Femur (tissue), 1 donor: ENCODE data around the gene PNPLA7.

Source experiments
- DNase-seq: peaks from one replicate; pipeline ENCODE4 v3.0.0-alpha.2; 2017

The PNPLA7 gene

DNA sequence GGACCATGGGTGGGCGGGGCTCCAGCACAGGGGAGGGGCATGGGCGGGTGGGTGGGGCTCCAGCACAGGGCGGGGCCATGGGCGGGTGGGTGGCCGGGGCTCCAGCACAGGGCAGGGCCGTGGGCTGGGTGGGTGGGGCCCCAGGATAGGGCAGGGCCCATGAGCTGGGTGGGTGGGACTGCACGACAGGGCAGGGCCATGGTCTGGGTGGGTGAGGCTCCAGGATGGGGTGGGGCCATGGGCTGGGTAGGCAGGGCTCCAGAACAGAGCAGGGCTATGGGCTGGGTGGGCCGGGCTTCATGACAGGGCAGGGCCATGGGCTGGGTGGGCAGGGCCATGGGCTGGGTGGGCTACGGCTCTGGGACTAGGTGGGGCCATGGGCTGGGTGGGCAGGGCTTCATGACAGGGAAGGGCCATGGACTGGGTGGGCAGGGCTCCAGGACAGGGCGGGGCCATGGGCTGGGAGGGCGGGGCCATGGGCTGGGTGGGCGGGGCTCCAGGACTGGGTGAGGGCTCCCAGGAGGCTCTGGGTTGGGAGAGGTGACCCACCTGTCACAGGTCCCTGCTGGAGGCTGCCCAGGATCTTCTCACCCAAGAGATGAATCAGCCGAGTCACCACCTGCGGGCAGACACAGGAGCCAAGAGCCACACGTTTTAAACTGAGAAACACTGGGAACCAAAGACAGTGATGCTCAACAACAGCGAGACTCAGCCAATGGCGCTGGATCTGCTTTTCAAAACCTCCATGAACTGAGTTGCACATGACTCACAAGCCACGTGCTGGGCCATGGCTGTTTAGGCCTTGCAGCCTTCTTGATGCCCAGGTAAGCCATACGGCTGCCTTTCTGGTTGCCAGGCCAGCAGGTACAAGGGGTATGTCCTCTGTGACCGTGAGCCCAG is 57.5 kb downstream of the PNPLA7 start:
- DNase-seq: no peak

DNA sequence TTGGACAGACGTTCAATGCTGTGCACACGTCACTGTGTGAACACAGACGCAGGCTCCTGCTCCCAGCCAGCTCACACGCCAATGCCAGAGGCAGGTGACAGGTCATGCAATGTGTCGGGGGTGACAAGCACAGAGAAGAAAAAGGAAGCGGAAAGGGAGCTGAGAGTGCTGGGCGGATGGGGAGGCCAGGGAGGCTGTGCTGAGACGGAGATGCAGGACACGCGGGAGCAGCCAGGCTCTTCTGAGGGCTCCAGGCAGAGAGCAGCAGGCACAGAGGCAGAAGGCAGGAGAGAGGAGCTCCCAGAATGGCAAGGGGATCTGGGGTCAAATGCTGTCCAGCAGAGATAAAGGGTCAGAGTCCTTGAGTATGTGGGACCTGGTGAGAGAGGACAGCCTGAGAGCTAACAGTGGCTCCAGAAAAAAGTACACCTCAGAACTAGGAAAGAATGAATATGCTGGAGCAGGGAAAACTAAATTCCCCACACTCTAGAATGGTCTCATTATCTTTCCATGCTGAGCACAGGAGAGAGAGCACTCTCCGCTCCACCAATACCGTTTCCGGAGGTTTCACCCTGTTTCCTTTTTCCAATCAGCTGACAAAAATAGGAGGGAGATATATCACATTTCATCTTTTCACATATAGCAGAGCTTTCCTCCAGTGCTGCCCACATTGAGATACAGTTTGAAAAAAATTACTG is 58.3 kb downstream of the PNPLA7 start:
- no peak for DNase-seq

DNA sequence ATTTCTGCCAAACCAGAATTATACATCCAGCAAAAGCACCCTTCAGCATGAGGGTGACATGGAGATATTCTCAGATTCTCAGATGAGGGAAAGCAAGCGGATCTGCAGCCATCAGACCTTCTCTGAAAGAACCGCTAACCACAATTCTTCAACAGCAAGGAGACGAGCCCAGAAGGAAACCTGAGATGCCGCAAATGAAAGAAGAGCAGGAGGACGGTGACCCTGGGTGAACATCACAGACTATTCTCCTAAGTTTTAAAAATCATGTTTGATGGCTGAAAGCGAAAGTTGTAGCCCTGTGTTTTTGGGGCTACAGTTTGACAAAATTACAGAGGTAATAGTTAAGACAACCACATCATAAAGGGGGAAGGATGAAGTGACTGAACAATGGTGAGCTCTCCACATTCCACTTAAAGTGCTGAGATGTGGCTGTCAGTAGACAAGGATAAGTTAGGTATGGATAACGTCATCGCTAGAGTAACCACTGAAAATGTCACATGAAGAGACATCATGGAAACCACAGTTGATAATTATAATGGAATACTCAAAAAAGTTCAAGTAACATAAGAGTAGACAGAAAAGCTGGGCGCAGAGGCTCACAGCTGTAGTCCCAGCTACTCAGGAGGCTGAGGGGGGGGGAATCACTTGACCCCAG is 59.5 kb downstream of the PNPLA7 start:
- DNase-seq: no peak

DNA sequence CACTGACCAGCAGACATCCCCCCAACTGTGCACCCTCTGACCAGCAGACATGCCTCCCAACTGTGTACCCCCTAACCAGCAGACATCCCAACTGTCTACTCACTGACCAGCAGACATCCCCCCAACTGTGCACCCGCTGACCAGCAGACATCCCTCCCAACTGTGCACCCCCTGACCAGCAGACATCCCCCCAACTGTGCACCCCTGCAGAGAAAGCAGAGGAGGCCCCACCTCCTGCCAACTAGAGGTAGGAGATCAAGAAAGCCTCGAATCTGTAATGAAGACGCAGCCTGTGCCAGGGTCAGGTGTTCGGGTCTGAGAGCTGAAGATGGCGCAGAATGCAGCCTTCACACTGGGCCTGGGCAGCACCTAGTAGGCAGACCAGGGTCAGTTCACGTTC is 61.3 kb downstream of the PNPLA7 start:
- no peak for DNase-seq

DNA sequence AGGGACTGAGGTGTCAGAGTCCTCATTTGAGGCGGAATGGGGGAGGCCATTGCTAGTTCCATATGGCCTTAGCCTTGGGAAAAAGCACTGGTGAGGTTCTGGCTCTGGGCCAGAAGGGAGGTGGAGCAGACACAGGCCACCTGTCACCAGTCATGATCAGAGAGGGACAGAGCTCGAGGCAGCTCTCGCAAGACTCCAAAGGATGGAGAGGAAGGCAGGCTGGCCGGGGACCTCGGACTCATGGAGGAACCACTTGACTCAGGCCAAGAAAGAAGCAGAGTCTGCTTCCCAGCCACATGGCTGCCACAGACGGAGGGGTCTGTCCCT is 61.9 kb downstream of the PNPLA7 start:
- DNase-seq: no peak

DNA sequence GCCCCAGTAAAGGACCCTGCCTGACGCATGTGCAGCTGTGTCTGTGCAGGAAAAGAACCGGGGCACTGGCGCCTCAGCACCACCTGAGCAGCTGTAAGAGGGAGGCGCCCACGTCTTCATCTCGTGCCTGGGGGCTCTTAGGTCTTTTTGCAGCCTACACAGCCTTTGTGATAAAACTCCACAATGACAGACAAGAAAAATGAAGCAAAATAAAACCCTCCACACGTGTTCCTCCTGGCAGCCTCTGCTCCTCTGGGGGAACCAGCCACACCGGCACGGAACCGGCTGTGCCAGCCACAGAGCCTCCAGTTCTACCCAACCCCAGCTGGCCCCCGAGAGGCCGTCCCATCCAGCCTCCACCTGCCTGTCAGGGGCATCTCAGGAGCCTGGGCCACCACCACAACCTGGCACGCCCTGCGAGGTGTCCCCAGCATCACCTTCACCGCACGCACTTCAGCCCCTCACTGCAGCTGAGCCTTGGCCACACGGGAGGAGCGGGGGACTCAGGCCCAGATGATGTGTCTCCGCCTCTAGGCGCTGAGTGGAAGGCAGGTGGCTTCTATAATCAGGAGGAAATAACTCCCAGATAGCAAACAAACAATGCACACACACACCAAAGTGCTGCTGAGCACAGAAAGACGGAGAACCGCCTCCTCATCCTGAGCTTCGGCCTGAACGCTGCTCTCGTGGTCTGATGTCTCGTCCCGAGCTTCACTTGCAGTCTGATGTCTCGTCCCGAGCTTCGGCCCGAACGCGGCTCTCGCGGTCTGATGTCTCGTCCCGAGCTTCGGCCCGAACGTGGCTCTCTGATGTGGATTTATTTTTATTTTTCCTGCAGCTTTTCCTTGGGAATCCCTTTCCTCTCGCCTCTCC is 62.5 kb downstream of the PNPLA7 start:
- no peak for DNase-seq

DNA sequence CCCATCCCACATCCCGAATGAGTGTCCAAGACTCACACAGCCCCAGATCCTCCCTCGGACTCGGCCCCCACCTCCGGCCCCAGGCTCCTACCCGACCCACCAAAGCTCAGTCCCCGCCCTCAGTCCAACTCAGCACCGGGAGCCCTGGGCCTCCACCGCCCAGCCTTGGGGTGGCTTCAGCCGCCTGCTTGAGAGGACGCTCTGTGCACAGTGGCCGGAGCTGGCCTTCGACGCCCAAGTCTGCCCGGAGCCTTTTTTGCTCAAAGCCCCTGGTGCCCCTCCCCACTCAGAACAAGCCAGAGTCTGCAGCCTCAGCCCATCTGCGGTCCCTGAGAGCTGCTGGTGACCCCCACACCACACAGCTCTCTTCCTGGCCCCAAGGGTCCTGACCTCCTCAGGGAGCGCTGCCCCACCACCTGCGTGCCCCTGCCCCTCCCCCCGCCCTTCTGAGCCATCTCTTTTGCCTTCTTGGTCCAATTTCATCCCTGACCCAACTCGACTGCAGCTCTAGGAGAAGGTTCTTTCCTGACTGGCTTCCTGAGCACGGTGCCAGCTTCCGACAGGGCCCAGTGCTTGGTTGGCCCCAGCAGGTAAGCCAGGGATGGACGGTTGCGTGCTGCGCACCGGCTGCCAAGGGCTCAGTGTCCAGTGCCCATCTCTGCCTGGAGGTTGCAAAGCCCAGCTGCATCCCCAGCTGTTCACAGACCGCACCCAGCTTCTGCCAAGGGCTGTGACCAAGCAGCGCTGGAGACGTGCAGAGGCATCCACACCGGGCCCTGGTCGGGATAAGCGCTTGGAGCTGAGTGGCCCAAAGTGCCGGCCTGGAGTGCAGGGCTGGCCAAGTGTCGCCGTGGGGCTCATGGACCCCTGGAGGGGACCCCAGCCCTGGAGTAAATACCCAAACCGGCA is 63.4 kb downstream of the PNPLA7 start:
- DNase-seq: no peak

DNA sequence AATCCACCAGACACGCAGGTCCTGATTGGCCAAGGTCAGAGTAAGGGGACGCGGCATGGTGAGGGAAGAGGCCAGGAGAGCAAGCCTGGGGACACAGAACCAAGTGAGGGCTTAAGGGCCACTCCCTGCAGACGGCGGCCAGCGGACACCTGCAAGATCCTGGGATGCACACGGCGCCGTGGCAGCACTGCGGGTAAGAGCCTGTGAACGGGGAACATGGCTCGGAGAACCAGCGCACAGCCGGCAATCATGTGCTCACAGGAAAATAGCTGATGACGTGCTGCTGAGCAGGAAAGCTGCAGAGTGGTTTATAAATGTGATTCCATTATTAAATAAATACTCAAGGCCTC is 64.1 kb downstream of the PNPLA7 start:
- no peak for DNase-seq

DNA sequence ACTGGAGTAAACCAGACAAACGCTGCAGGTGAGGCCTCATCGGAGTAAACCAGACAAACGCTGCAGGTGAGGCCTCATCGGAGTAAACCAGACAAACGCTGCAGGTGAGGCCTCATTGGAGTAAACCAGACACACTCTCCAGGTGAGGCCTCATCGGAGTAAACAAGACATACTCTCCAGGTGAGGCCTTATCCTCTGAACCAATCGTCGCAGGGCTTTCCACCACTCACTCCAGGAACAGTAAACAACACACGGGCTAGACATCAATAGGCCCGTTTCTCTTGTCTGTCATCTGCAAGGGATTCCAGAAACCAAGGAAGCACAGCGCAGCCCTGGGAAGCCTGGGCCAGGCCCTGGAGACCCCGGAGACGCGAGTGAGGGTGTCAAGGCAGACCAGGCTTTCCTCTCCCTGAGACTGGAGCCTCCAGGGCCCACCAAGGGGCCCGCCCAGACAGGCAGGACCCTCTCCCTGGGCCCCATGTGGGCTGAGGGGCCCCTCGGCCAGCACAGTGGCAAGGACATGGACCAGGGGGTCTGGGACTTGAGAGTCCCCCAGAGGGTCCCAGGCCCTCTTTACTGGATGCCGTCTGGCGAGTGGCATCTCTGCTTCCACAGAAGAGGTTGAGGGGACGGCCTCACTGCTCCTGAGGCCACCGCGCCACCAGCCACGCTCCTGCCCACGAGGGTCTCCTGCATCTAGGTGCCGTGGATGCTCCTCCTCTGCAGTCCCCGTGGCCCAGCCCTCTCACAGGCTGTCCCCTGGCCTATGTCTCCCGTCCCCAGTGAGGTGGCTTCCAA is 64.7 kb downstream of the PNPLA7 start:
- DNase-seq: no peak

DNA sequence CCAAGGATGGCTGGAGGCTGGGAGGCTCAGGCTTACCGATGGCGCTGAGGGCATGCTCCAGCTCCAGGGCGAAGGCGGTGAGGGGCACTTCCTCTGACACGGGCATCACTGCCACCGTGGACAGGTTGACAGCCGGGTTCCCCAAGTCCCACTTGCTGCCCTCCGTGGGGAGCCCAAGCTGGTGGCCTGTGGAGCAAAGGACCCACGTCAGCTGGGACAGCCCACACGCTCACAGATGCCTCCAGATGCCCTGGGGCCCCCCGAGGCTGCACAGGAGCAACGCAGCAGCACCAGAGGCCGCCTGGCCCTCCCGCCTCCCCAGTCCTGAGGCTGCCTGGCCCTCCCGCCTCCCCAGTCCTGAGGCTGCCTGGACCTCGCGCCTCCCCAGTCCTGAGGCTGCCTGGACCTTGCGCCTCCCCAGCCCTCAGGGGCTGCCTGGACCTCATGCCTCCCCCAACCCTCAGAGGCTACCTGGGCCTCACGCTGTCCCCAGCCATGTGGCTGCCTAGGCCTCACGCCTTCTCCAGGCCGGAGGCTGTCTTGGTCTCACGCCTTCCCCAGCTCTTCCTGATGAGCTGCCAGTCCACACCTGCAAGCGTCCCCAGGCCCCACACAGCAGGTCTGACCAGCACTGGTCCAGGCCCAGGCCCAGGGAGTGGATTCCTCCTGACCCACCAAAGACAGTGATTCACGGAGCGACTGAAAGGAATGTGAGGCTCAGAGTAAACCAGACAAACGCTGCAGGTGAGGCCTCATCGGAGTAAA is 65.5 kb downstream of the PNPLA7 start:
- no peak for DNase-seq

DNA sequence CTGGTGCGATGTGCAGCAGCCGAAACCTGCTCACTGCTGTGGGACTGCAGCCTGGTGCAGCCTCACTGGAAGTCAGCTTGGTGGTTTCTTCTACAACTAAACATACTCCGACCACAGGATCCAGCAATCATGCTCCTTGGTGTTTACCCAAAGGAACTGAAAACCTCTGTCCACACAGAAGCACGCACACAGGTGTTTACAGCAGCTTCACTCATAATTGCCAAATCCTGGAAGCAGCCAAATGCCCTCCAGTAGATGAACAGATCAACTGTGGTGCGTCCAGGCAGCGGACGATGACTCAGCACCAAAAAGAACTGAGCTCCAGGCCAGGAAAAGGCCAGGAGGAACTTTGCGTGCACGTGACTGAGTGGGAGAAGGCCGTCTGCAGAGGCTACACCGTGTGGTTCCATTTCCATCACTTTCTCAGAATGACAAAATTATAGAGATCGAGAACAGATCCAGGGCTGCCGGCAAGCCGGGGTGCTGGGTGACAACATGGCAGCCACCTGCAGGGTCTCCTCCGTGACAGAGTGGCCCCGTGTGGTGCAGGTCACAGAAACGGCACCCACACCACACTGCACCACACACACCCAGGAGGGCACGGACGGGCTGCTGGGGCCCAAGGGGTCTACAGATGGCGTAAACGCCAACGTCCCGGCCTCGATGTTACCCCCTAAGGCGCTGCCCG is 68.0 kb downstream of the PNPLA7 start:
- DNase-seq: peak; percentile 51

DNA sequence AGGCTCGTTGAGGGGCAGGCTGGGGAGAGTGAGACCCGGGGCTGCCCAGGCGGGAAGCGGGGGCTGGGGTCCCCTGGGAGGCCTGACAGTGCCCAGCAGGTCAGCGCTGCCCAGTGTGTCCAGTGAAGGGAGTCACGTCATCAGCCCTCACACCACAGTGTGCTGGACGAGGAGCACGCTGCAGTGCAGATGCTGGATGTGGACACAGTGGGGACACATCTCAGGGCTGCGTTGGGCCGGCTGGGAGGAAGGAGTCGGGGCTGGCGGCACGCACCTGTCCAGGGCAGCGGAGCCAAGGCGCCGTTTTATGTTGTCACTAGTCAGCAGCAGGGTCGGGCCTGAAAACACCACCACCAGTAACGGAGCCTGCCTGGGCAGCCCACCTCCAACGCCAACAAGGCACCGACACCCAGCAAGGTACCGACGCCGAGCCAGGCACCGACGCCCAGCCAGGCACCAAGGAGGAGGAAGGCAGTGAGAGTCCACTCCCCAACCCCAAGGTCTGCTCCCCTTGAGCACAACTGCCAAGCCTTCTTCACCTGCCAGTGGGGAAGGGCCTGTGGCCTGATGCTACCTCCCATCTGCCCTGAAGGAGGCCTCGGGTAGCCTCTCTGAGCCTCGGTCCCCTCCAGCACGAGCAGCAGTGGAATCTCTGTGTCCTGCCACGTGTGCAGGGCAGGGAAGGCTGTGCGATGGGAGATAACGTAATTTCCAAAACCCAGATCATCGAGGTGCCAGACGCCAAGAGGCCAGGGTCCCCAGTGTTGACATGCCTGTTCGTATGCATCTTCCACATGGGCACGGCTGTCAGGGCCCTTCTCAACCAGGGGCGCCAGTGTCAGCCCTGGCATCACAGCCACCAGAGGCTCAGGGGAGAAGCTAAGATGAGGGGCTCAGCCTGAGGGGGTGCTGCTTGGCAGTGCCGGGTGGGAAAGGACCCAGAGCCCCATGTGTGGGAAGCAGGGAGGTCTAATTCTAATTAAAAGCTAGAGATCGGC is 69.2 kb downstream of the PNPLA7 start:
- DNase-seq: peak; percentile 13

DNA sequence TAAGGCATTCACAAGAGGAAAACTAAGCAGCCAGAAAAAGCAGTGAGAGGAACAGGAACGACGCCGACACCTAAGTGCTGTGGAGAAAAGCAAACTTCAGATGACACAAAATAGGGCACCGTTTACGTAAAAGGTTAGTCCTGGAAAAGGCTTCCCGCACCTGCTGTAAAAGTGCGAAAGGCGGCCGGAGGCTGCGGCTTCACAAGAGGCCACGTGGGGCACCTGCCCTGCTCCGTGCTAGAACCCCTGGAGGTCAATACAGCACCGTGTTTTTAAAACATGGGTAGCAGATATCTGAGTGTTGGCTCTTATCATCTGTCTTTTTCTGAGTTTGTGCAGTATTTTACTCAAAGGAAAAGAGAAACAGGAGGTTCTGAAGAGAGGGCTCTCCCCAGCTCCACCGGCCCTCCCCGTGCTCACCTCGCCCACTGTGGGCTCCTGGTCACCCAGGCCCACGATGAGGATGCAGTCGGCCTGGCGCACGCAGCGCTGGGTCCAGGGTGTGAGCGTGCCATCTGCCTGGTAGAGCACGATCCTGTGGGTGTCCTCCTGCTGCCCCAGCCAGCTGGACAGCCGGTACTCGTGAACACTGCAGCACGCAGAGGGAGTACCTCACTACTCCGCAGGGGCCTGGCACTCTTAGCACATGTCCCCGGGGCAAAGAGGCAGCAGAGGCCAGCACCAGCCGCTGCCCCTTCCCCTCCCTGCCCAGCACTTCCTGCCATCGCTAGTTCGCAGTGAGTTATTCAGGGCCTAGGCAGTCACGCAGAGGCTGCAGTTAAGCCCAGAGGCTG is 70.1 kb downstream of the PNPLA7 start:
- DNase-seq: no peak

DNA sequence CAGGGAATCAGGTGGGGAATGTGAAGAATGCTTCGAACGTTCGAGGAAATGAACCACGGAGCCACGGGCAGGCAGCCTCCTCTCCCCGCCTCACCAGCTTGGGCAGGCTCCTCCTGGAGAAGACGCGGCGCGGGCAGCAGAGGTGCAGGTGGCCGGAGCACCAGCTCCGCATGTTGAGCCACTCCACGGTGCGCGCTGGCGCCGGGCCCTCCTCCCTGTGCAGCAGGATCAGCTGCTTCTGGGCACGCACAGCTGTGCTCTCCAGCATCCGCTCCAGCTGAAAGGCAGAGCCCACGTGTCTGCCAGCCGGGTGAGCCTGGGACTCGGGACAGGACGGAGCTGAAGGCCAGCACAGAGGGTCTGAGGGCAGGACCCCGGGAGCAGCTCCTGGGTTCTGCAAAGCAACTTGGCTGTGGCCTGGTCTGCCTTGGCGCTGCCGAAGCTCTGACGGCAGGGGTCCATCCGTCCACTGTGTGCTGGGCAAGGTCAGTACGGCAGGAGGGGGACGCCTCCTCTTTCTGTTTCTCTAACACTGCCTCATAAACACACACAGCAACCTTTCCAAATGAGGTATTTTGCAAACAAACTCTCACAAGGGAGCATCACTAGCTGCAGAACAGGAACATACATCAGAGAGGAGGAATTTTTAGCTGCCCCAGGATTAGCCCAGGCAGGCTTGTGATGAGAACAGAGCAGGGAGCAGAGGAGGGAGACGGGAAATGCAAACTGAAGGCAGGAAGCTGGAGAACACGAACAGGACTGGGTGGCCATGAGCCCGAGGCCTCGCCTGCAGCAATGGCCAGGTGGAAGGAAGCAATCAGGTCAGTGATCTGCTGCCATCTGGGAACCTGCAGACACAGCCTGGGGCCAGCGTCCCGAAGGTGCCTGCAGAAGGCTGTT is 71.0 kb downstream of the PNPLA7 start:
- DNase-seq: peak; percentile 58

DNA sequence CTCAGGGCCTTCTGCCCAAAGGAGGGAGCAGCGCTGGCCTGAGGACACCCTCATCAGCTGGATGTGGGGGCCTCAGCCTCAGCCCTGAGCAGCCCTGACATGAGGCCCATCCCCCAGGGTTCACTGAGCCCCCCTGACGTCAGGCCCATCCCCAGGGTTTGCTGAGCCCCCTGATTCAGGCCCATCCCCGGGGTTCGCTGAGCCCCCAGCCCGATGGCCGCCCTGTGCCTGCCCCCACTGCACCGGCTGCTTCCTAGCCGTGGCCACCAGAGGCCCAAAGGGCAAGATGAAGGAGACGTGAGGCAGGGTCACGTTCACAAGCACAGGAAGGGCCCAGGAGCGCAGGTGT is 71.6 kb downstream of the PNPLA7 start:
- DNase-seq: no peak
